HT1080 (cell line): ENCODE measurements around the gene ACTA2. TPM values are rescaled to one million over a fixed set of nuclear protein-coding genes. Genes with fewer than 3 reads are reported as not detected.
A peak's percentile ranks its signal among the peaks of the same experiment; 100 is the strongest.
"Not testable (repeated sequence)": the region's sequence is repeated elsewhere in the genome, so short reads cannot be mapped to it uniquely, and the experiment has no call there.

Experiments
- DNase-seq: peaks from one replicate; pipeline ENCODE4 v3.0.0-alpha.2; 2015; ENCODE audit warnings: low read depth
- total RNA-seq: library from RNA; depleted of rRNA; stranded (reverse); fragments of >200 nt; shearing (Covaris generic); gene quantifications from 2 replicates; pipeline ENCODE4 v1.2.3, GENCODE V29; 2014

ACTA2 gene
- total RNA-seq, 1 experiment from 2014 or later: 23.6 TPM

DNA sequence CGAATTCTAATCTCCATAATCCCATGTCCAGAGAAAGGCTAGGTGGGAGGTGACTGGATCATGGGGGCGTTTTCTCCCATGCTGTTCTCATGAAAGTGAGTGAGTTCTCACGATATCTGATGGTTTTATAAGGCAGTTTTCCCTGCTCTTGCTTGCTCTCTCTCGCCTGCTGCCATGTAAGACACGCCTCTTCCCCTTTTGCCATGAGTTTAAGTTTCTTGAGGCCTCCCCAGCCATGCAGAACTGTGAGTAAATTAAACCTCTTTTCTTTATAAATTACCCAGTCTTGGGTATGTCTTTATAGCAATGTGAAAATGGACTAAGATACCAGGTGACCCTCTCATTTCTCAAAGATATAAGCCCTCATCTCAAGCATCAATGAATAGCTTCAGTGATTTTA lies 1.1 kb upstream of the ACTA2 start:
- DNase-seq: no peak

DNA sequence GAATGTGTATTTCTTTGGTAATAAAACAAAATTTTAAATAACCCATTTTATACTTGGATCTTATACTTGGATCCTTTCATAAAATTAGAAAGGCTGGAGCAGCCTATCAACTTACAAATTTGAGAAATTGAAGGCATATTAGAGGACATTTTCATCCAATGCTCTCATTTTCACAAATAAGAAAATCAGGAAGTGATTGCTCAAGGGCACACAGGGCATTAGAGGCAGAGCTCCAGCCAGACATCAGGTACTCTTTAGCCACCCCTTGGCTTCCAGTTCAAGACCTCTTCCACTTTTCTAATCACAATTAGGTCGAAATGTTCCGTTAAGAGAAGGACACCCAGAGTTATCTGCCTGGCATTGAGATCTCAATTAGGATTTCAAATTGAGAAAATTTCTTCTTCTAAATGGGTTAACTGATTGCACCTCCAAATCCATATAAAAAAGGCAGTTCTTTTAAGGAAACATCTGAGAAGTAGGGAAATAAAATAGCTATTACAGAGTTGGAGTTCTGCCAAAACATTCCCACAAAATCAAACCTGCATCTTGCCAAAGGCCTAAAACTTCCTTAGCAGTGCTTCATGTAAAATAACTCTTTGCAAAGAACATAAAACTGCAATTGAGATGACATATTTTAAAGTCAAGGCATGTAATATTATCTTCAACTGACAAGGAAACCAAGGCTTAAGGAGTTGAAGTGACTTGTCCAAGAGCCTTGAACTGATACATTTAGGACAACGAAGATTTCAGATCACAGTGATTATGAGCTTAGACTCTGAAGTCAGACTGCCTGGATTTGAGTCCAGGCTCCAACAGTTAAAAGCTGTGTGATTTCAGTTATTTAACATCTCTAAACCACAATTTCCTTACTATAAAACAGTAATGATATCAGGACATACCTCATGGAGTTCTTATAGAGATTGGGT lies 2.4 kb downstream of the ACTA2 start:
- no peak for DNase-seq

DNA sequence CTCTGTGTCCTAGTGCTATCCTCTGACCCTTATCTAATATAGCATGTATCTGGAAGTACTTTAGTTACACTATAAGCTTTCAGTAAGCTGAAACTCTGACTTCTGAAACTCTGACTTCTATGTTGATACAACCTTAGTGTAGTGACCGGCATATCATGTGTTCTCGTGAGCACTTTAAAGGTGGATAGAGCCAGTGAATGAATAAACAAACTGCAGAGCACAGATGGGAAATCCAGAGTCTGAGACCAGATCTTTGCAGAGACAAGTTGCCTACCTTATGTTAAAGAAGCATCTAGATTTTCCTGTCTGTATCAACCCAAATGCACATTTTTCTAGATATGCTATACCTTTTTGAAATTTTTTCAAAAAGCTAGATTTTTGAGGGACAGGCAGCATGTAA lies 3.5 kb downstream of the ACTA2 start:
- no peak for DNase-seq

DNA sequence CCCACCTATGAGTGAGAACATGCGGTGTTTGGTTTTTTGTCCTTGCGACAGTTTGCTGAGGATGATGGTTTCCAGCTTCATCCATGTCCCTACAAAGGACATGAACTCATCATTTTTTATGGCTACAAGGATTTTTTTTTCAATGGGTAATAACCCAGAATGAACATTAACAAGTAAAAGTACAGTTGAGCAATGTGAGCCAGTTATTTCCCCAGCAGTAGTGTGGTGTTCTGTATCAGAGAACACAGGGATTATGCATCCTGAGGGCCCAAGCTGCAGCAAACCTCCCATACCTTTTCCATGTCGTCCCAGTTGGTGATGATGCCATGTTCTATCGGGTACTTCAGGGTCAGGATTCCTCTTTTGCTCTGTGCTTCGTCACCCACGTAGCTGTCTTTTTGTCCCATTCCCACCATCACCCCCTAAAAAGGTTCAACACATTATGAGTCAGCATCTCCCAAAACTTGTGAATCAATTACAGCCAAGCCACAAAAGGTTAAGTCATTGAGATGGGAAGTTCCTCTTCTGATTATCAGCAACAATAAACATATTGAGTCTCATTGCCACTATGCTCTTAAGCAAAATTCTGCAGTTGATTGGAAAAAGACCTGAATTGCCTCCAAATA lies 5.5 kb downstream of the ACTA2 start:
- DNase-seq: peak; percentile 6

DNA sequence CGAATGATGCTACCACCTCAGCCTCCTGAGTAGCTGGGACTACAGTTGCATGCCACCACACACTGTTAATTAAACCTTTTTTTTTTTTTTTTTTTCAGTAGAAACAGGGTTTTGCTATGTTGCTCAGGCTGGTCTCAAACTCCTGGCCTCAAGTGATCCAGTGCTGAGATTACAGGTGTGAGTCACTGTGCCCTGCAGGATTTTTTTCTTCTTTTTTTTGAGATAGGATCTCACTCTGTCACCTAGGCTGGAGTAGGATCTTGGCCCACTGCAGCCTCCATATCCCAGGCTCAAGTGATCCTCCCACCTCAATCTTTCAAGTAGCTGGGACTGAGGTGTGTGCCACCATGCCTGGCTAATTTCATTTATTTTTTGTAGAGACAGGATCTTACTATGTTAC lies 6.4 kb downstream of the ACTA2 start:
- no peak for DNase-seq

DNA sequence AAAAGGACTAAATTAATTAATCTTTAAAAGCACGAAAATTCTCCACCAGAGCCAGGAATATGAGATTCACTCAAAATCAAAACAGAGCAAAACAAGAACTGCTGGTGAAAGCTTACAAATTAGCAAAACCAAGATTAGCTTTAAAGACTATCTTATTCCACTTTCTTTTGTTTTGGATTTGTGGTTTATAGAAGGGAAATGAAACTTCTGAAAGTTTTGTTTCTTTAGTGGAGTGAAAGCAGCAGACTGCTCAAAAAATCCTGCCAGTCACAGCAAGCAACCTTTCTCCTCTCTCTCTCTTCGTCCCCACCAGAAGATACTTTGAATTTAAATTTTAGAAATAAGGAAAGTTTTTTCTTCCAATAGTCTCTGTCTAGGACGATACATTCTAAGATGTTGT lies 7.8 kb downstream of the ACTA2 start:
- no peak for DNase-seq

DNA sequence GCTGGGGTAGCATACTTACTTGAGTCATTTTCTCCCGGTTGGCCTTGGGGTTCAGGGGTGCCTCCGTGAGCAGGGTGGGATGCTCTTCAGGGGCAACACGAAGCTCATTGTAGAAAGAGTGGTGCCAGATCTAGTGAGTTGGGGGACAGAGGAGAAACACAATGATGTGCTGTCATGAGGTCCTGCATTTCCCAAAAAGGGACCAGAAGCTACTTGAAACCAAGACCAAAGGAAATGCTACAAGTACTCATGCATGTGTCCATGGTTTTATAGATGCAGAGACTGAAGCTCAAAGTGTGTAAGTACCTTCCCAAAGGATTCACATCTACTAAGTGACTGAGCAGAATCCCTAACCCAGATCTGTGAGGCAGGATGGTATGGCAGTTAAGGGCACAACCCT lies 8.8 kb downstream of the ACTA2 start:
- DNase-seq: no peak

DNA sequence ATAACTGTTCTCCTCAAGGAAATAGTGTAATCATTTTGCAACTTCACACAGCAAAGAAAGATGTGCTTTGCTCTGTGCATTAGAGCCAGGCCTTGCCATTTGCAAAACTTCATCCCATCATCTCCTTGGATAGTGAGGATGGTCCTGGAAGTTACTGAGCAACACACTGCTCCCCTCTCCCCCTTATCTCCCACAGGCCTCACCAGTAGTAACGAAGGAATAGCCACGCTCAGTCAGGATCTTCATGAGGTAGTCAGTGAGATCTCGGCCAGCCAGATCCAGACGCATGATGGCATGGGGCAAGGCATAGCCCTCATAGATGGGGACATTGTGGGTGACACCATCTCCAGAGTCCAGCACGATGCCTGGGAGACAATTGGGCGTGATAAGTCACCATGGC lies 11.5 kb downstream of the ACTA2 start:
- no peak for DNase-seq

DNA sequence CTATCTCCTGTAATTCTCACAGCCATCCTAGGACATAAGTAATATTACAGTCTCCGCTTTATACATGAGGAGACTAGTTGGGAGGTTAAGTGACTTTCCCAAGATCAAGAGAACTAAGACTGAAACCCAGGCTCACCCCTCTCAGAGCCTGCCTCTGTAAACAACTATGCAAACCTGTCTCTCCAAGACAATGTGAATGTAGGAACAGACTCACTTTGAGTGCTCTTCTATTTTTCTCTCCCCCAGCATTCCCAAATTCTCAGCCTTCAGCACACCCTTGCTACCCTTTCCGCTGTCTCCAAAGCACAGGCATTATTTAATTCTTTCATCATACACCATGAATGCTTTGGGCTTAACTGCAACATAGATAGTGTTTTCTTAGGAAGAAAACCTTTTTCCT lies 13.6 kb downstream of the ACTA2 start:
- no peak for DNase-seq

DNA sequence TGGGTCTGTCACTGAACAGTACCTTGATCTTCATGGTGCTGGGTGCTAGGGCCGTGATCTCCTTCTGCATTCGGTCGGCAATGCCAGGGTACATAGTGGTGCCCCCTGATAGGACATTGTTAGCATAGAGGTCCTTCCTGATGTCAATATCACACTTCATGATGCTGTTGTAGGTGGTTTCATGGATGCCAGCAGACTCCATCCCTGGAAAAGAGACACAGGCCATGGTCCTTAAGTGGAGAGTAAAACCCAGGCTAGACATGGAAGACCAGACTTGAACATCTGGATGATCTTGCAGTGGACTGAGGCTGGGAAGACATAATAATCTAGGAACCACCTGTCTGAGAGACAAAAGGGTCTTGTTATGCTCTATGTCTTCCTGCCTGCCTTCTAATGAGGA lies 14.5 kb downstream of the ACTA2 start:
- no peak for DNase-seq

DNA sequence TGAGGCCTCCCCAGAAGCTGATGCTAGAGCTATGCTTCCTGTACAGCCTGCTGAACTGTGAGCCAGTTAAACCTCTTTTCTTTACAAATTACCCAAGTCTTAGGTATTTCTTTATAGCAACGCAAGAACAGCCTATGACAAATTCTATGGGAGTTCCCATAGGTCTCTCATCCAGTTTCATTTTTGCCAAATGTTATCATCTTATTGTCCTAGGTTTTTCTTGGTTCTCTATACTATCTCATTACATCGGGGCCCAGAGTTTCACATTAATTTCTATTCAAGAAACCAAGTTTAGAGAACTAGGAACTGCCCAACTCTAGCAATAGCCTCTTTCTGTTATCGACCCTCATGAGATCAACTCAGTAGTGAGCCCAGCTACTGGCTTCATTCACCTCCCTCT lies 15.9 kb downstream of the ACTA2 start:
- DNase-seq: no peak

DNA sequence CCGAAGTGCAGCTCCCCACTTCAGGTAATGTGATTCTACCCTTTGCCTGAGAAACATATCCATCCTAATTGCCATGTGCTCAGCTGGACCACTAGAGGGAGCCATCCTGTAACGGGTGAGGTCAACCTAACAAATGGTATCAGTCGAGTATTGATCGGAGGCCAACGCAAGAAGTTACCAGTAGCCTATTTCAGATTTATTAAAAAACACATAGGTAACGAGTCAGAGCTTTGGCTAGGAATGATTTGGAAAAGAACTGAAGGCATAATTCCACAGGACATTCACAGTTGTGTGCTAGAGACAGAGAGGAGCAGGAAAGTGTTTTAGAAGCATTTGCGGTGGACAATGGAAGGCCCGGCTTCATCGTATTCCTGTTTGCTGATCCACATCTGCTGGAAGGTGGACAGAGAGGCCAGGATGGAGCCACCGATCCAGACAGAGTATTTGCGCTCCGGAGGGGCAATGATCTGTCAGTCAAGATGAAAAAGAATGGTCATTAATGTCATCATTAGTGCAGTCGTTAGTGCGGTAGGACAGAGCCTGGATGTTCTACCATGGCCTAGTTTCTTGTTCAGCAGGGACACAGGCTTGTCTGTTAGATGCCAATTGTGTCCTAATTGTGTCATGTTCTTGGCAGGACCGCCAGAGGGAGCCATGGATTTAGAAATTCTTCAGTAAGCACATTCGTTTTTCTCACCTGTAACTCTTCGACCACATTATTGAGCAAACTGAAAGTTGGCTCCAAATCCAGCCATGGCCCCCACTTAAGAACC lies 17.5 kb downstream of the ACTA2 start:
- peak; percentile 72 for DNase-seq

DNA sequence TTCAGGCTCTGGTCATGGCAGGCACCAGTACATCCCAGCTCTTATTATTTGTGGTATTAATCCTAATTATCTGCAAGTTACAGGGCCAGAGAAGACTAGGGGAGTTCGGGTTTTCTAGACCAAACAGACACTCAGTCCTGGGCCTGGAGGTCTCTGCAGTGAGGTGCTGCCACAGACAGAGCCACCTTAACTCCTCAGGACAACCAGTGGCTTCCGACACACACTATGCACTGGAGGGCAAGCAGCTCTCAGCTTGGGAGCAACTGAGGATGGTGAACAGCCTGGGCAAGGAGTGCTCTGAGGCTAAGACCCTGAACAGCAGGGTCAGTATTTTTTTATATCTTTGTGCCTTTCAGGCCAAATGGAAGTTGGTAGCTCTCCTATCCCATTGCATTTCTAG lies 19.0 kb downstream of the ACTA2 start:
- DNase-seq: no peak

DNA sequence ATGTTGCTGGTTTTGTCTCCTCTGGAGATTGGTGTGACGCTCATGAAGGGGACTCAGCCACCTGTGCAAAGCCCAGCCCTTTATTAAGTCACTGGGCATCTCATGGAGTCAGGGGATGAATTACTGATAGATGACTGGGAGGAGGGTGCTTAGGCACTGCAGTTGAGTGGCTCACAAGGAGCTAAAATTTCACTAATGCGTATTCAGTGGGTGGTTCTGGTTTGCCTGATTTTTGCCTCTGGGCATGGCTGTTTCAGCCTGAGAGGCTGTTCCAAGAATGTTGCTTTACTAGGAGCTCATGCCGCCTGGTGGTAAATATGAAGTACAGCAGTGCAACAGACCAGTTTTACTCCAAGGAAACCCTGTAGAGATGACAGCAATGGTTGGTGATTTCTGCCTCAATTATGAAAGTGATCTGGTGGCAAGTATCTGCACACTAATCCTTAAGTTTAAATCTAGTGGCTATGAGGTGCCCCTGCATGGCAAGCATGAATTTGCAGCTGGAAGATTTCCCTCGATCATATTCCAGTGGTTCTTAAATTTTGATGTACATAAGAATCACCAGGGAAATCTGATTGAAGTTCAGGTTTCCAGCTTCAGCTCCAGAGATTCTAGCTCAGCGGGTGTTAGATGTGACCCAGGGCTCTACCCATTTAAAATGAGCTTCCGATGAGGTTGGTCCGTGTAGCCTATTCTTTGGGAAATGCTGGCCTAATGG lies 19.9 kb downstream of the ACTA2 start:
- peak; percentile 69 for DNase-seq

DNA sequence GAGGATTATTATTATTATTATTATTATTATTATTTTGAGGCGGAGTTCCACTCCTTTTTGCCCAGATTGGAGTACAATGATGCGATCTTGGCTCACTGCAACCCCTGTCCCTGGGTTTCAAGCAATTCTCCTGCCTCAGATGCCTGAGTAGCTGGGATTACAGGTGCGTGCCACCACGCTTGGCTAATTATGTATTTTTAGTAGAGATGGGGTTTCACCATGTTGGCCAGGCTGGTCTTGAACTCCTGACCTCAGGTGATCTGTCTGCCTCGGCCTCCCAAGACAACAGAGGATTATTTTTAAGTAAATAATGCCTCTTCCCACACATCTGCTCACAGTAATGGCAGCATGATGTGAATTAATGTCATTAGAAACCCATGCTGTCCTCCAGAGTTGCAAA lies 20.5 kb downstream of the ACTA2 start:
- not testable (repeated sequence) for DNase-seq

DNA sequence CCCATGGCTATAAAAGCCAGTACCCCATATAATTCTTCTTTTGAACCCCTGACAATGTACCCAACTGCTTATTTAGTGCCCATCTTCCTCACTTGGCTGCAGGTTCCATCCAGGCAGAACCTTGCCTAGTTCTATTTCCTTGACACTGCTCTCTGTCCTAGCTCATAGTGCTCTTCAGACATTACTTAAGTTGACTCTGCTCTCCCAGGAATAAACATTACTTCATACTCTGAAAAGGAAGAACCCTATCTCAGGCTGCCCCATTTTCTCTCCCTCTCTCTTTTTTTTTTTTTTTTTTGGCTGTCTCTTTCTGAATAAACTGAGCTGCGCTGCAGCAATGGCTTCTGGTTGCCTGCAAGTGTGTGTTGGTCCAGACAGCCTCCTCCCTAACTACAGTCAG lies 21.0 kb downstream of the ACTA2 start:
- no peak for DNase-seq

DNA sequence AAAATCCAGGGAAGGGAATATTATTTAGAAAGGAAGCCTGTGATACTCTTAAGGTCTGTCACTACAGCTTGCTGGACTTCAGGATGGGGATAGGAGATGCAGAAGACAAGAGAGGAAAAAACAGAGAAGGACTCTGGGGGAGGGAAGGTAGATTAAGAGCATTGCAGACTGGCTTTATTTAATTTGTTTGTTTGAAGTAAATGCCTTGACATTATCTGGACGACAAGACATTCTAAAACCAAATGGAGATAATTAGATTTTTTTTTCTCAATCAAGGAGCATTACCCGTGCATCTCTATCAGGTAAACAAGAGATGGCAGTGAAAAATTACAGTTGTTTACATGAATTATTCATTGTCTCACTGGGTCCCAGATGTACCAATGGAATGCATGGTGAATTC lies 24.3 kb downstream of the ACTA2 start:
- no peak for DNase-seq

DNA sequence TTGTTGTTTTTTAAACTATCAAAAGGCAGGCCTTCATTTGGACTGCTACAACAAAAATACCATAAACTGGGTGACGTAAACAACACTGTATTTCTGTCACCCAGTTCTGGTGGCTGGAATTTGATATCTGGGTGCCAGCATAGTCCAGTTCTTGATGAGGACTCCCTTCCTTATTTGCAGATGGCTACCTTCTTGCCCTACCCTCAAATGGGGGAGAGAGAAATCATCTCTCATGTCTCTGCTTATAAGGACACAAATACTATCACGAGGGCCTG lies 25.2 kb downstream of the ACTA2 start:
- no peak for DNase-seq

DNA sequence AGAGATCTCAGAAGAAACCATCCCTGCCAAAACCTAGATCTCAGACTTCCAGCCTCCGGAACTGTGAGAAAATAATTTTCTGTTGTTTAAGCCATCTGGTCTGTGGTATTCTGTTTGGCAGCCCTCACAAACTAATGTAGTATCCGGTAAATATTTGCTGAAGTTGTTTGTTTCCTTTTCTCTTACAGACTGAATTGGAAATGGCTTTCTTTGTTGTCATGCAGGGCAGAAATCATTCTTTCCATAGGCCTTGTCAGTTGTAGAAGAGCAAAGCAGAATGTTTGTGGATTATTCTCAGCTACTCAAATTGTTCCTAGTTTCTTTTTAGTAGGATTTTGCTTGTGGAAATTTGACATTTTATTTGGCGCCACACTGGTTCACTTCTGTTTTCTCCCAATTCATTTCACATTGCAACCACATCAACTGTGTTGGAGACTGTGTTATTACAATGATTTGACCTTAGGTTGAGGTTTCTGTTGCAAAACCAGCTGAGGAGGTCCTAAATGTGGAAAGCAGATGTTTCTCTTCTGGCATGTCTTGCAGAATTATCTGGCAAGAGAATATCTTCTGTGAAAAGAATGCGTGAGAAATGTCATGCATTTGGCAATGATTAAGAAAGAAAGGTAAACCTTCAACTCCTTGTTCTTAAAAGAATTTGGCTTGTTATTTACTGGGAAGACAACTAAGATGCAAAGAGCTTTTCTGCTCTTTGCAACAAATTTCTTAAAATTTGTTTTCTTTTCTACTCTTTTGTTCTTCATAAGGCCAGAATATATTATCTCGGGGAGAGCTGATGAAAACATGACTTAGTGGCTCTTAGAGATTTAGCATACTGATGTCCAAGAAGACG lies 25.8 kb downstream of the ACTA2 start:
- DNase-seq: no peak

DNA sequence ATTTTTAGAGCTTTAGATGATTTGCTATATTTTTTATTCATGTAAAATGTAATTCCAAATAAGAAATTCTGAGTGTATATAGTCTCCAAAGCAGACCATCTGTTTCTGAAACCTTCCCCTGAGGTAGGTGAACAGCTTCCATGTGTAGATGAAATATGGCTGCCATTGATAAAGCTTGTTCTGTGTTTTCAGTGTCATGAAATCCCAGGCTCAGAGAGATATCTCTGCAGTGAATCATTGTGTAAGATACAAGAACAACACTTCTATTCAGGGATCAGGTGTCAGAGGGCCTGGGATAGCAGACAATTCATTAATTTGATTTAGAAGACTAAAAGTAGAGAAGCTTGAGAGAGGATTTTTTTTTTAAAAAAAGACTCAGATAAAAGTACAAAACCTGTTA lies 29.1 kb downstream of the ACTA2 start:
- peak; percentile 35 for DNase-seq

DNA sequence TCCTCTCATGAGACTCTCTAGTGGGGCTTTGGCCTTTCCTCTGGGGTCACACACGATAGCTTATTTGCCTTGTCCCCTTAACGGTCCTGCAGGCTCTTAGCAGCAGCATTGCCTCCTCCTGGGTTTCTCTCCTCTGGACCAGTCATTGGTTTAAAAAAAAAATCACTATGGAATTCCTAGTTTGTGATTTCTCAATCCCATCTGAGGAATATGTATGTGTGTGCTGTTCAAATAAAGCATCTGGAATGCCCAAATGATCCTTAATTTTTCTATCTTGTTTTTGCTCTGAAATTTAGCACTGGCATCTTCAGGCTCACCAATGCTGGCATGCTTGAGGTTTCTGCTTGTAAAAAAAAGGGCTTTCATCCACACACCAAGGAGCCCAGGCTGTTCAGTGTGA lies 30.5 kb downstream of the ACTA2 start:
- DNase-seq: no peak
